DMS53 treated with DMSO at 0.1 percent for 48 hours (cell line): ENCODE results near the gene PEDS1.
A peak's percentile ranks its signal among the peaks of the same experiment; 100 is the strongest.
"Not testable (repeated sequence)": the region's sequence is repeated elsewhere in the genome, so short reads cannot be mapped to it uniquely, and the experiment has no call there.

Experiments
- DNase-seq: peaks from one replicate; lab custom pipeline; 2025; ENCODE audit not compliant: unreplicated experiment; lab: John Stamatoyannopoulos, UW

PEDS1 gene

GRCh38 chr20:50136822-50137599 is 16.5 kb downstream of the PEDS1 start:
- DNase-seq: no peak

GRCh38 chr20:50135157-50135556 is 18.4 kb downstream of the PEDS1 start:
- DNase-seq: not testable (repeated sequence)

- no peak for DNase-seq
Observed at GRCh38 chr20:50133474-50134217, 19.9 kb downstream of the PEDS1 start.

- DNase-seq: no peak
Observed at GRCh38 chr20:50133041-50133440, 20.5 kb downstream of the PEDS1 start.

- DNase-seq: no peak
Observed at GRCh38 chr20:50130995-50131394, 22.5 kb downstream of the PEDS1 start.

- DNase-seq: no peak
Observed at GRCh38 chr20:50130356-50130723, 23.2 kb downstream of the PEDS1 start.

GRCh38 chr20:50129662-50130355 is 23.7 kb downstream of the PEDS1 start:
- no peak for DNase-seq

- DNase-seq: no peak
Observed at GRCh38 chr20:50128520-50128905, 25.0 kb downstream of the PEDS1 start.

- DNase-seq: no peak
Observed at GRCh38 chr20:50127587-50128519, 25.7 kb downstream of the PEDS1 start.

GRCh38 chr20:50126662-50127061 is 26.9 kb downstream of the PEDS1 start:
- DNase-seq: no peak

GRCh38 chr20:50125279-50125678 is 28.2 kb downstream of the PEDS1 start:
- no peak for DNase-seq

- no peak for DNase-seq
Observed at GRCh38 chr20:50124496-50124895, 29.0 kb downstream of the PEDS1 start.

- no peak for DNase-seq
Observed at GRCh38 chr20:50123418-50123817, 30.1 kb downstream of the PEDS1 start.

GRCh38 chr20:50122763-50123162 is 30.8 kb downstream of the PEDS1 start:
- no peak for DNase-seq

GRCh38 chr20:50121858-50122271 is 31.7 kb downstream of the PEDS1 start:
- DNase-seq: peak; percentile 38

- DNase-seq: peak; percentile 71
Observed at GRCh38 chr20:50120935-50121693, 32.4 kb downstream of the PEDS1 start.

GRCh38 chr20:50118203-50118602 is 35.3 kb downstream of the PEDS1 start:
- no peak for DNase-seq

GRCh38 chr20:50116368-50116999 is 37.0 kb downstream of the PEDS1 start:
- no peak for DNase-seq

GRCh38 chr20:50115591-50116367 is 37.7 kb downstream of the PEDS1 start:
- peak; percentile 92 for DNase-seq
